NOMO-1 treated with dmso at 0.1 percent for 144 hours (cell line): ENCODE data around the gene TIMM50.
"Not testable (repeated sequence)": the region's sequence is repeated elsewhere in the genome, so short reads cannot be mapped to it uniquely, and the experiment has no call there.

ENCODE experiments used
- DNase-seq: peaks from one replicate; lab custom pipeline; 2025; ENCODE audit not compliant: unreplicated experiment; lab: John Stamatoyannopoulos, UW

TIMM50 gene

DNA sequence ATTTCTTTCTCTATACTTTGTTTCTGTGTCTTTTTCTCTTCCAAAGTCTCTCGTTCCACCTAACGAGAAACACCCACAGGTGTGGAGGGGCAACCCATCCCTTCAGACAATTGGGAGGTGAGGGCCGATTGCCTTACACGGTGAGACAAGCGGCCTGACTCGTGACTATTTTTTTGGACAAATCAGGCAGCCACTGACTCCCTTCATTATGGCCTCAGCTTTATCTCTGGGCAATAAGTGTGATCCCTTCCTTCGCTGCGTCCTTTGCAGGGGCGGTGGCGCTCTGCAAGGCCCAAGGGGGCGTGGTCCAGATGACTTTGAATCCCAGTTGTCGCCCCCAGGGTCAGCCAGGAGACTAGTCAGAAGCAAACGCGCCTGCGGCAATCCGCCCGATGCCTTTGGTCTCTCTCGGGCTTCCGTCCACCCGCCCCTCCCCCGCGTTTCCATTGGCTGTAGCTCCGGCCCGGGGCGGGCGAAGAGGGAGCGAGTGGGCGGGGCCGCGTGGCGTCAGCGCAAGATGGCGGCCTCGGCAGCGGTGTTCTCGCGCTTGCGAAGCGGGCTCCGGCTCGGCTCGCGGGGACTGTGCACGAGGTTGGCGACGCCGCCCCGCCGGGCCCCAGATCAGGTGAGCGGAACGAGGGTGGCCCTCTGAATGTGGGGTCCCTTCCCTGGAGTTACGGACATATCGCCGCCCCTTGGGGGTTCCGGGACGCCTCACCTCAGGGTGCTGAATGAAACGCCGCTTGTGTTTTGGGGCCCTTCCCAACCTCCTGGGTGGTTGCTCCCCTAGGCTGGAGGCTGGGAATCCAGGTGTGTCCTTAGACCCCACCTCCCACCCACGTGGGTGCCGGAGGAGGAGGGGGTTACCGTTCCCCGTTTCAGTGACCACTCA is at the start of gene TIMM50:
Gene TIMM50 (plus strand): TSS at position 502 of the 892 bp plus-strand sequence. CDS start 16 bp downstream, at position 518.
- peak; percentile 87 for DNase-seq

DNA sequence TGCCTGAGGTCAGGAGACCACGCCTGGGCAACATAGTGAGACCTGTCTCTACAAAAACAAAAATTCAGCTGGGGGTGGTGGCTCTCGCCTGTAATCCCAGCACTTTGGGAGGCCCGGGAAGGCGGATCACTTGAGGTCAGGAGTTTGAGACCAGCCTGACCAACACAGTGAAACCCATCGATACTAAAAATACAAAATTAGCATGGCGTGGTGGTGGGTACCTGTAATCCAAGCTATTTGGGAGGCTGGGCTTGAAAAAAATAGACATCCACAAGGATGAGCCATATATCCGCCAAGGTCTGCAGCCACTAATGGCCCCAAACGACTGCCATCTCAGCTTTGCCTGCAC is 48.0 kb upstream of the TIMM50 start:
- no peak for DNase-seq

DNA sequence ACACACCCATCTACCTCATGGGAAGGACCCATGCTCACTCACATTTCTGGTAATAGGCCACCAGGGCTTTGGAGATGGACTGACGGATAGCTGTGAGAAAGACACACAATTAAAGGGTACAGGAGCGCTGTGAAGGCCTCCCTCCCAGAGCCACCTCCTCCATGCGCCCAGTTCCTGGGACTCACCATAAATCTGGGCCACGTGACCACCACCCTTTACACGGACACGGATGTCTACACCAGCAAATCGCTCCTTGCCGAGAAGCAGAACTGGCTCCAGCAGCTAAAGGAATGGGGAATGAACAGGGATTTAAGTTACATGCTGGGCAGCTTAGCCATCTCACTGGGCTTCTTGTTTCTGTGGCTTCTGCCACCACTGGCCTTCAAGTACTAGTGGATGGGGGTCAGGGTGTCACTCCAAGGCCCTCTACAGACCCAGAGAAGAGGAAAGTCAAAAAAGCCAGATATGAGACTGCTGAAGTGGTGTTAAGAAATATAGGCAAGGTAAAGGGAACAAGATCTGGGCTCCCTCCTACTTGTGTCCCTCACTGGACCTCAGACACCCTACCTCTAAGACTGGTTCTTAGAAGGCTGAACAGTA is 47.1 kb upstream of the TIMM50 start:
- DNase-seq = no peak

DNA sequence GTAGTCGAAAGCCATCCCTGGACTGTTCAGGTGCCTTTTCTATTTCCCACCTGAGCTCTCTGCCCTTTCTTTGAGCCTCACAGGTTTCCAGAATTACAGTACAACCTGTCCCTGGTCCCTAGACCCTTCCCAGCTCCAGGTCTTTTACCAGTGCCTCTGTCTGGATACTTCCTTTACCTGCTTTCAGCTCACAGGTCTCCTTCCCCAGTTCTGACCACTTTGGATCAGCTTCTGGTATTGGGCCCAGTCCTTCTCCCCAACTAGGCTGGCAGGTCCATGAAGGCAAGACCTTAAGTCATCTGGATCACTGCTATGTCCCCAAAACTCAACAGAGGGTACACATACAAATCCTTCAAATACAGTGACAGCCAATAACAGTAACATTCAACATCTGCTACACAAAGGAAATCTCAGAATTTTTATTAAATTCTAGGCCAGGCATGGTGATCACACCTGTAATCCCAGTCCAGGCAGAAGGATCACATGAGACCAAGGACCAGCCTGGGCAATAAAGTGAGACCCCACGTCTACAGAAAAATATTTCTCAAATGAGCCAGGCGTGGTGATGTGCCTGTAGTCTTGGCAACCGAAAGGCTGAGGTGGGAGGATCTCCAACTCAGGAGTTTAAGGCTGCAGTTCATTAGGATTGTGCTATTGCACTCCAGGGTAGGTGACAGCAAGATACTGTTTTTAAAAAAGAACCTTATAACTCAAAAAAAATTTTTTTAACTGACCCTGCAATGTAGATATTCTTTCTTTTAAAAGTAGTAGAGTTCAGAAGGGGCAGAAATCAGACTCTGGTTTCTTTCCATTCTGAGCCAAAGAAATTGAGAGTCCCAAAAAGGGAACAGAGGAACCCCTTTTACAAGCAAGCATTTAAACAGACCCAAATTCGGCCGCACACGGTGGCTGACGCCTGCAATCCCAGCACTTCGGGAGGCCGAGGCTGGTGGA is 46.2 kb upstream of the TIMM50 start:
- no peak for DNase-seq

DNA sequence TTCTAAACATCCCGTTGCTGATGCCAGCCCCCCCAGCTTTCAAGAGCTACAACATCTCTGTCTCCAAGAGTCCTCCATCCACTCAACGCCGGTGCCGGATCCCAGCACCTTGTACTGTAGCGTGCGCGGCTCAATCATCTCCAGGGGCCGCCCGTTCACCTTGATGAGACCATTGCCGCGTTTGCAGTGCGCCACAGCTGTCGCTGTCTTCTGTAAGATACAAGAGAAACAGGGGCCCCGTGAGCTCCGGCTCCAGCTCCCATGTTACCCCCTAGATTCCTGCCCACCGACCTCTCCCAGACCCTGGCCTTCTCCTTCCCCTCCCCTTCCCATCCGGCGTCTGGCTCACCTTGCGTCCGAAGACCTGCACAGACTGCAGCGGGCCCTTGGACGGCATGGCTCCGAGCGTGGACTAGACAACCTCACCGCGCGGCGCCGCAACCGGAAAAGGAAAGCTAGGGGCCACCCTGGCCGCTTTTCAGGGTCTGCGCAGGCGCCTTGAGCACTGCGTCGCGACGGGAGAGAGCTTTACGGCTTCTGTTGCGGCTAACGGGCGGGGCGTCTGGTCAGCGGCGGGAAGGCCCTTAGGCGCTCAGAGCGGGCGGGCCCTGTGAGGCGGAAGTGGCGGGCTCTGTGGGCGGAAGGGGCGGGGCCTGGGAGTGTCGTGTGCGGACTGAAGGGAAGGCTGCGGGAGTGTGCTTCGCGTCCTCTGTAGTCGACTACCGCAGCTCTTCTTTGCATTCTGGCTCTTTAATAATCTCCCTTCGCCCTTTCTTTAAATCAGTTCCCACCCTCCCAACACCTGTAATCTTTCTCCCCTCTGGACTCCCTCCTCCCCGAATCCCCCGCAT is 44.9 kb upstream of the TIMM50 start, which contains the start of gene RPS16:
Gene RPS16 (minus strand): TSS at position 451 of the 851 bp plus-strand sequence. CDS start 54 bp downstream, at position 397.
- peak; percentile 98 for DNase-seq

DNA sequence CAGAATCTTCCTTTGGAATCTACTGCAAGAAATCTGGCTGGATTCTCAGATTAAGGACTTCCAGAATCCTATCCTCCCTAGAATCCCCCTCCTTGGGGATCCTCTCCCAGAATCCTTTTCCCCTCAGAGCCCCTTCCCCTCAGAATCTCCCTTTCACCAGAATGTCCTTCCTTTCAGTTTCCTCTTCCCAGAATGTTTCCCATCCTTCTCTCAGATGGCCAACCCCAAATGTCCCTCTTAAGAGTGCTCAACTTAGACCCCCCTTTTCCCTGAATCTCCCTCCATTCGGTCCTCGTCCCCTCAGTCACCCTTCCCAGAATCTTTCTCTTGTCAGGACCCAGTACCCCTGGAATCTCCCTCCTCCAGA is 44.3 kb upstream of the TIMM50 start:
- DNase-seq = no peak

DNA sequence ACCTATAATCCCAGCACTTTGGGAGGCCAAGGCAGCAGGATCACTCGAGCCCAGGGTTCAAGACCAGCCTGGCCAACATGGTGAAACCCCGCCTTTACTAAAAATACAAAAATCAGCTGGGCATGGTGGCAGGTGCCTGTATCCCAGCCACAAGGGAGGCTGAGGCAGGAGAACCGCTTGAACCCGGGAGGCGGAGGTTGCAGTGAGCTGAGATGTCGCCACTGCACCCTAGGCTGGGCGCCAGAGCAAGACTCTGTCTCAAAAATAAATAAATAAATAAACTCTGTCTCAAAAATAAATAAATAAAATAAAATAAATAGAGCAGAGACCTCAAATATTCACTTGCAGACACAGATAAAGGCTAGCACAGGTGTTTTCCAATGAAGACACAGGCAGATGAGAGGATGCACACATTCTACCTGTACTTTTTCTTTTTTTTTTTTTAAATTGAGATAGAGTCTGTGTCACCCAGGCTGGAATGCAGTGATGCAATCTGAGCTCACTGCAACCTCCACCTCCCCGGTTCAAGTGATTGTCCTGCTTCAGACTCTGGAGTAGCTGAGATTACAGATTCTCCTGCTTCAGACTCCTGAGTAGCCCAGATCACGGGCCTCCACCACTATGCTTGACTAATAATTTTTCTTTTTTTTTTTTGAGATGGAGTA is 42.2 kb upstream of the TIMM50 start:
- DNase-seq = no peak

DNA sequence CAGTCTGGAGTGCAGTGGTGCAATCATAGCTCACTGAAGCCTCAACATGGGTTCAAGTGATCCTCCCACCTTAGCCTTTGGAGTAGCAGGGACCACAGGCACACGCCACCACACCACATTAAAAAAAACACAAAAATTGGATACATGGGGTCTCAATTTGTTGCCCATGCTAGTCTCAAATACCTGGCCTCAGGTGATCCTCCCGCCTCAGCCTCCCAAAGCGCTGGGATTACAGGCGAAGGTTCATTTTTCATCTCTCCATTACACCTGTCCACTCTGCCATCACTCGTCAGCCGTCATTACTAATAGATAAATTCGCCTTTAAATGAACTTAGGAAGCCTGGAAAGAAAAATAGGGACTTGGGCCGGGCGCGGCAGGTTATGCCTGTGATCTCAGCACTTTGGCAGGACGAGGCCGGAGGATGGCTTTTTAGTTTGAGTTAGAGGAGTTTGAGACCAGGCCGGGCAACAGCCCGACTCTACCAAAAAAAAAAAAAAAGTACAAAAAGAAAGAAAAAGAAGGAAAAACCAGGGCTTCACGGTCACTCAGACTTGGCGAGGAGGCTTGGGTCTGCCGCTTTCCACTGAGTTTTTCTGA is 35.9 kb upstream of the TIMM50 start:
- DNase-seq = no peak

DNA sequence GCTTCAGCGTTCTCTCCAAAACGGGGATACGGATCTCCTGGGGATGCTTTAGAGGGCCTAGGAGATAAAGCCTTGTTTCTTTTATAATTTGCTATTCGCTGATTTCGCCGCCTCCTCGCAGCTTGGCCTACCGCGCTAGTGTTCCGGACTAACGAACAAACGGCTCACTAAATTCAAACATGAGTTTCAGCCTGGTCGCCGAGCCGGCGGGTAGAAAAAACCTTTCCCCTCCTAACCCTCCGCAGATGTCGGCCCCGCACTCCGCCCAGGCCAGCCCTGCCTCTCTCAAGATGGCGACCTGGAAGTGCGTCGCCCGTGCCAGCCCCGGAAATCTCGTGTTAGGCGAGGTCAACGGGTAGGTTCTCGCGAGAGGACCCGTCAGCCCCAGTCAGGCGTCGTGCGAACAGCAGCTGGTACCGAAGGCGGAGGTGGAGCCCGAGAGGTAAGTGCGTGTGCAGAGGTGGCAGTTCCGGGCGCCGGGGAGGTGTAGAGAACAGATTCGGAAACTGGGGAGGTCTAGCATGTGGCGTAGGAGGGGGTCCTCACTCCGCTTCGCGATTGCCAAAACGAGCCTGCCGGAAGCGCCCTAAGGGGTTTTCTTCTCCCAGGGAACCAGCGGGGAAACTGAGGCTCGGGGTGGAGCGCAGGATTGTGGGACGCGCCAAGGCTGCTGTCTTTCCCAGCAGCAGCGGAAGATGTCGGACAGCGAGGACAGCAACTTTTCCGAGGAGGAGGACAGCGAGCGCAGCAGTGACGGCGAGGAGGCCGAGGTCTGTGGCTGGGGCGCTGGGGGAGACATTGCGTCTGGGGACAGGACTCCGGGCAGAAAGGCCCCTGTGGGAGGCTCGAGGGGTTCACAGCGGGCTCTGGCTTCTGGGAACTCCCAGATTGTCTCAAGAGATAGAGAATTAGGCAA is 35.2 kb upstream of the TIMM50 start, which contains the start of gene SUPT5H:
Gene SUPT5H (plus strand): TSS at position 387 of the 916 bp plus-strand sequence. CDS start 309 bp downstream, at position 696.
- peak; percentile 96 for DNase-seq

DNA sequence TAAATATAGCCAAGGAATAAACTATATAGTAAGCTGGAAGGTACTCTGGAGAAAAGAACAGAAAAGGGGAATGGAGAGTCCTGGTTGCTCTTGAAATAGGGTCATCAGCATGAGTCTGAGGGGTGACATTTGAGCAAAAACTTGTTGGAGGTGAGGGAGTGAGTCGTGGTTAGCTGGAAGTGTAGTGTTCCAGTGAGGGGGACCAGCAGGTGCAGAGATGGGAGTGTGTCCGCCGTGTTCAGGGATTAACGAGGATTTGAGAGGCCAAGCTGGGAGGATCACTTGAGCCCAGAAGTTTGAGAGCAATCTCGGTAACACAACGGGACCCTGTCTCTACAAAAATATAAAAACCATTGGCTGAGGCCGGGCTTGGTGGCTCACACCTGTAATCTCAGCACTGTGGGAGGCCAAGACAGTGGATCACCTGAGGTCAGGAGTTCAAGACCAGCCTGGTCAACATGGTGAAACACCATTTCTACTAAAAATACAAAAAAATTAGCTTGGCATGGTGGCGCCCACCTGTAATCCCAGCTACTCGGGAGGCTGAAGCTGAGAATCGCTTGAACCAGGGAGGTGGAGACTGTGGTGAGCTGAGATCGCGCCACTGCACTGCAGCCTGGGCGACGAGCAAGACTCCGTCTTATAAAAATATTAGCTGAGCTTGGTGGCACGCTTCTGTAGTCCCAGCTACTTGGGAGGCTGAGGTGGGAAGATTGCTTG is 34.1 kb upstream of the TIMM50 start:
- DNase-seq = no peak

DNA sequence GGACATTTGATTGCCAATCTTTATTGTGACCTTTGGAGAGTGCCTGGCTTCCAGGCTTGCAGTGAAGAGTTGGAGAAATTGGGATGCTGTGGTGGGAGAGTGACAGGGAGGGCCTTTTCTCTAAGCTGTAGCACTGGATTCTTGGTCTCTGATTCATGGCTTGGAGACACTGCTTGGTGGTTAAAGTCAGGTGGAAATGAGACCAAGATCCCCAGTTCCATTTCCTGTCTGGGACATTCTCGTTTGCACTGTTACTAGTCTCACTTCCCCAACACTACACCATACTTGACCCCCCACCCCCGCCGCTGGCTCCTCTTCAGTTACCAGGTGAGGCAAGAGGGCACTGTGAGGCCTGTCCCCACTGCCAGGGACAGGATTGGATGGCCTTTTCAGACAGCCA is 32.4 kb upstream of the TIMM50 start:
- peak; percentile 10 for DNase-seq

DNA sequence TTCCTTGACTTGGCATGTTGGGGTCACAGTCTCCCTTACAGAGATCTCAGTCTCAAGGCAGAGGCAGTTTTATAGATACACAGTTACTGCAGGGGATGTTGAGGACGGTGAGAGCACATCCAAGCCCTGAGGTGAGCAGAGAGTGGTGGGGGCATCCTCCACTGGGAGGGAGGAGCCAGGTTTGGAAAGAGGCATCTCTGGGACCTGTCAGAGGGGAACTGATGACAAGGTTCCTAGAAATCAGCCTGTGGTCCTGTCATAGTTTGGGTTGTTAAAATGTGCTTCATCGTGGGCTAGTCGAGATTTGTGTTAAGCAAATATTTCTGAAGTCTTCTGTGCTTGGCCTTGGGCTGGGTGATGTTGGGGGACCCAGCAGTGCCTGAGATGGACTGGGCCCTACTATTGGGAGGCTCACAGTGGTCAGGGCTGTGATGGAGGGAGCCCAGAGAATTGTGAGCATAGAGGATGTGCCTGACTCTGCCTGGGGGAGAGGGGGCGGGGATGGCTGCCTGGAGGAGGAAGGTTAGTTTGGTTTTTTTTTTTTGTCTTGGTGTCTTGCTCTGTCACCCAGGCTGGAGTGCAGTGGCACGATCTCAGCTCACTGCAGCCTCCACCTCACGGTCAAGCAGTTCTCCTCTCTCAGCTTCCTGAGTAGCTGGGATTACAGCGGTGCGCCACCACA is 31.4 kb upstream of the TIMM50 start:
- no peak for DNase-seq

DNA sequence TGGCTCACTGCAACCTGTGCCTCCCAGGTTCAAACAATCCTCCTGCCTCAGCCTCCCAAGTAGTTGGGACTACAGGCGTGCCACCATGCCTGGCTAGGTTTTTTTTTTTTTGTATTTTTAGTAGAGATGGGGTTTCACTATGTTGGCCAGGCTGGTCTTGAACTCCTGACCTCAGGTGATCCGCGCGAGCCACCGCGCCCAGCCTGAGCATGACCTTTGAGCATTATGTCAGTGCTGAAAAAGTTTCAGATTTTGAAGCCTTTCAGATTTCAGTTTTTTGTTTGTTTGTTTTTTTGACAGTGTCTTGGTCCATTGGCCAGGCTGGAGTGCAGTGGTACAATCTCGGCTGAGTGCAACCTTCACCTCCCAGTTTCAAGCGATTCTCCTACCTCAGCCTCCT is 29.4 kb upstream of the TIMM50 start:
- DNase-seq = not testable (repeated sequence)

DNA sequence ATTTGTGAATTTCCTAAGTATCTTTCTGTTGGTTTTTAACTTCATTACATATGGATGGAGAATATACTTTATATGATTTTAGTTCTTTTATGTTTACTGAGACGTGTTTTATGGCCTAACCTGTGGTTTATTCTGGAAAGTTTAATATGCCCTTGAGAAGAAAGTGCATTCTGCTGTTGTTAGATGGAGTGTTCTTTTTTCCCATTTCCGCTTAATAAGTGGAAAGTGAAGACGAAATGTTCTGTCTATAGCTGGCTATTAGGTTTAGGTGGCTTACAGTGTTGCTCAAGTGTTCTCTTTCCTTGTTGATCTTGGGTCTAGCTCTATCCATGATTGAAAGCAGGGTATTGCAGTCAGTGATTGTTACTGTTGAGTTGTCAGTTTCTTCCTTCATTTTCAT is 17.2 kb upstream of the TIMM50 start:
- no peak for DNase-seq

DNA sequence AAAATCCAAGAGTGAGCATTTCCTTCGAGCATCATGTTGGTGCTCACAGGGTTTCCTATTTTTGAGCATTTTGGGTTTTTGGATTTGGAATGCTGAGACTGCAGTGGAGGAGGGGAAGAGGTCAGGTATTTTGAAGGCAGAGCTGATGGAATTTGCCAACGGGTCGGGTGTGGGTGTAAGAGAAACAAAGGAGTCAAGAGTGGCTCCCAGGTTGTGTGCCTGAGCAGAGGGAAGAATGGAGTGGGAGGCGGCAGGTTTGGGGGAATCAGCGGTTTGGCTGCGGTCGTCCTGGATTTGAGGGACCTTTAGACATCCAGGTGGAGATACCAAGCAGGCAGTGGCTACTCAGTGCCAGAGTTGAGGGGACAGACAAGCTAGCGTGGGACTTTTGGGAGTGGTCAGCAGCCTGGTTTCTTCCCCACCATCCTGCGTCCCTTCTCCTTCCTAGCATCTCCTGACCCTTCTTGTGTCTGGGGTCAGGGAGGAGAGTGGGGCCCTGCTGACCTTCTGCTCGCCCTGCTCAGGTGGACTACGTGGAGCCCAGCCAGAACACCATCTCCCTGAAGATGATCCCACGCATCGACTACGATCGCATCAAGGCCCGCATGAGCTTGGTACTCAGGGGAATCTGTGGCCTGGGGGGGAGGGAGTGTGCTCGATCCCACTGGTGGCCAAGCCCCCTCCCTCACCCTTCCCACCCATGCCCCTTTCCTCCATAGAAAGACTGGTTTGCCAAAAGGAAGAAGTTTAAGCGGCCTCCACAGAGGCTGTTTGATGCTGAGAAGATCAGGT is 14.5 kb upstream of the TIMM50 start:
- DNase-seq = no peak

DNA sequence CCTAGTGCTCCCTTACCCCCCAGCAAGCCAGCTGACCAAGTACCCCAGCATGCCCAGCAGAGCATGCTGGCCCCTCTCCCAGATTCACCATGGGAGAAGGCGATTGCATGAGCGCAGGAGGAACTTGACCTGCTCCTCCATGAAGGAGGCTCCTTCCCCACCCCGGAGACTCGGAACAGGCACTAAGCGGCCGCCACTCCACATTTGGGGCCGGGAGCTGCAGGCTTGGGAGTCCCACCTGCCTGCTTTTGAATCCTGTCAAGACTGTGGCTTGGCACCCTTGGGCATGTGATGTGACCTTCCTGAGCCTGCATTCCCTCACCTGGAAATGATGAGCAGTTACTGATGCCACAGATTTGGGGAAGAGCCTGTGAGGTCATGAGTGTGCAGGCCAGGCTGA is 12.7 kb upstream of the TIMM50 start:
- DNase-seq = no peak
